Measurements from ENCODE around the gene DHODH. TPM values are rescaled to one million over a fixed set of nuclear protein-coding genes. Genes with fewer than 3 reads are reported as not detected.

The DHODH gene
- total and polyA plus RNA-seq, 2 of the 13 experiments (the other 11 are each of a cell fraction or from before 2014, with no cell fraction given) = 10.7 to 16.4 TPM

GRCh38 chr16:72042157-72042660 is 33.7 kb downstream of the DHODH start (continued):
- 0 out of 2 replicates have a peak, but pooled peaks have one; percentile 33 for TF ChIP-seq RARA (CRISPR knock-in tag; IDR thresholded peaks at IDR 0.05)
- TF ChIP-seq HOXA9 (CRISPR knock-in tag; IDR thresholded peaks at IDR 0.05; ENCODE audit: borderline replicate concordance) = 0 out of 2 replicates have a peak, but pooled peaks have one; percentile 39
- TF ChIP-seq HOXA3 (CRISPR knock-in tag; IDR thresholded peaks at IDR 0.05) = peak; percentile 56; the same call in 1 of the 2 replicates
- TF ChIP-seq ZNF557 (CRISPR knock-in tag; IDR thresholded peaks at IDR 0.05) = 0 out of 2 replicates have a peak, but pooled peaks have one; percentile 49
- TF ChIP-seq HMG20A (CRISPR knock-in tag; IDR thresholded peaks at IDR 0.05; ENCODE audit: borderline replicate concordance) = peak; percentile 22; the same call in 1 of the 2 replicates
- TF ChIP-seq CC2D1A (CRISPR knock-in tag; IDR thresholded peaks at IDR 0.05) = no peak
- TF ChIP-seq ELF3 (CRISPR knock-in tag; IDR thresholded peaks at IDR 0.05) = peak; percentile 43; the same call in 1 of the 2 replicates
- TF ChIP-seq ELF1 (CRISPR knock-in tag; IDR thresholded peaks at IDR 0.05) = no peak
- TF ChIP-seq ZNF800 (CRISPR knock-in tag; IDR thresholded peaks at IDR 0.05) = no peak
- TF ChIP-seq ZSCAN21 (CRISPR knock-in tag; IDR thresholded peaks at IDR 0.05; ENCODE audit: borderline replicate concordance) = no peak
- no peak for TF ChIP-seq ERF (CRISPR knock-in tag; IDR thresholded peaks at IDR 0.05)
- peak; percentile 90 for TF ChIP-seq TEAD3 (CRISPR knock-in tag; optimal IDR thresholded peaks at IDR 0.05; ENCODE audit: borderline replicate concordance)
- no peak for TF ChIP-seq ZNF121 (CRISPR knock-in tag; IDR thresholded peaks at IDR 0.05)
- peak; percentile 65 for TF ChIP-seq ARID5B (CRISPR knock-in tag; IDR thresholded peaks at IDR 0.05)
- TF ChIP-seq MXD1 (CRISPR knock-in tag; IDR thresholded peaks at IDR 0.05) = no peak
- TF ChIP-seq KAT2B (IDR thresholded peaks at IDR 0.05; ENCODE audit: borderline replicate concordance, low read depth, low read length) = no peak
- TF ChIP-seq ZZZ3 (CRISPR knock-in tag; IDR thresholded peaks at IDR 0.05; ENCODE audit: borderline replicate concordance) = no peak
- no peak for TF ChIP-seq SOX6 (IDR thresholded peaks at IDR 0.05)
- peak; percentile 54 for TF ChIP-seq SOX6 (CRISPR knock-in tag; IDR thresholded peaks at IDR 0.05)
- TF ChIP-seq HDAC2 (CRISPR knock-in tag; IDR thresholded peaks at IDR 0.05) = 0 out of 2 replicates have a peak, but pooled peaks have one; percentile 37
- 0 out of 2 replicates have a peak, but pooled peaks have one; percentile 21 for TF ChIP-seq ZGPAT (CRISPR knock-in tag; IDR thresholded peaks at IDR 0.05)
- peak; percentile 59; the same call in 1 of the 2 replicates for TF ChIP-seq ZBTB26 (CRISPR knock-in tag; IDR thresholded peaks at IDR 0.05; ENCODE audit: borderline replicate concordance)
- TF ChIP-seq RXRB (CRISPR knock-in tag; IDR thresholded peaks at IDR 0.05; ENCODE audit: borderline replicate concordance) = no peak
